ENCODE data around the gene FSTL3. TPM values are rescaled to one million over a fixed set of nuclear protein-coding genes. Genes with fewer than 3 reads are reported as not detected.

The FSTL3 gene
- total and polyA plus RNA-seq, 10 of the 15 experiments (the other 5 are each of a cell fraction or from before 2014, with no cell fraction given): 0.42 to 13.5 (median 3.6) TPM

DNA sequence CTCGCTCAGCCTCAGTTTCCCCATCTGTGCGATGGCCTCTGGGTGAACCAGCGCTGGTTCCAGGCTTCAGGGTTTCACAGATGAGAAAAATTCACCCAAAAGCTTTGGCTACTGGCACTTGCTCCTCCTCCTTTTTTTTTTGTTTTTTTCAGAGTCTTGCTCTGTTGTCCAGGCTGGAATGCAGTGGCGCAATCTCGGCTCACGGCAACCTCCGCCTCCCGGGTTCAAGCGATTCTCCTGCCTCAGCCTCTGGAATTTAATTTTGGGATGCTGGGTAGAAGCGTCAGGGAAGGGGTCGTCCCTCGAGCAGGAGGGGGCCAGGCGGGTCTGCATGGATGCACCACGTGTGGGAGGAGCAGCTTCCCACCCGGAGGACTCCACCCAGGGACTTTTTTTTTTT lies 12.0 kb downstream of the FSTL3 start:
- H3K27me3 ChIP-seq (replicated peaks in 1 of 2; ENCODE audit: control insufficient read depth in 2 of 2, insufficient read depth in 2 of 2, low read length in 1 of 2): no peaks in the 10 kb centered on the region
- no peak for FAIRE-seq
- H4K20me1 ChIP-seq (ENCODE audit: control insufficient read depth, insufficient read depth): no peaks in the 10 kb centered on the region
- DNase-seq (ENCODE audit: low read depth, low spot score): no peak
- BruUV-seq (replicated peaks): no TSS peak
- H3K4me2 ChIP-seq (ENCODE audit: control insufficient read depth, insufficient read depth): no peak overlapping the region
- intact Hi-C loops (cut with micrococcal nuclease; ENCODE audit: unreplicated experiment) (no loop called here), in situ Hi-C loops (cut with MboI) (no loop called here)
- no peak for ATAC-seq
- TF ChIP-seq RAD21 (IDR thresholded peaks at IDR 0.05; ENCODE audit: insufficient read depth, low read depth, low read length): no peak
- TF ChIP-seq EZH2 (IDR thresholded peaks at IDR 0.05; ENCODE audit: borderline replicate concordance, control insufficient read depth, low read depth, low read length): no peak
- no peak for TF ChIP-seq POLR2AphosphoS5 (IDR thresholded peaks at IDR 0.05; ENCODE audit: low read length)
- TF ChIP-seq, protein P1, sequence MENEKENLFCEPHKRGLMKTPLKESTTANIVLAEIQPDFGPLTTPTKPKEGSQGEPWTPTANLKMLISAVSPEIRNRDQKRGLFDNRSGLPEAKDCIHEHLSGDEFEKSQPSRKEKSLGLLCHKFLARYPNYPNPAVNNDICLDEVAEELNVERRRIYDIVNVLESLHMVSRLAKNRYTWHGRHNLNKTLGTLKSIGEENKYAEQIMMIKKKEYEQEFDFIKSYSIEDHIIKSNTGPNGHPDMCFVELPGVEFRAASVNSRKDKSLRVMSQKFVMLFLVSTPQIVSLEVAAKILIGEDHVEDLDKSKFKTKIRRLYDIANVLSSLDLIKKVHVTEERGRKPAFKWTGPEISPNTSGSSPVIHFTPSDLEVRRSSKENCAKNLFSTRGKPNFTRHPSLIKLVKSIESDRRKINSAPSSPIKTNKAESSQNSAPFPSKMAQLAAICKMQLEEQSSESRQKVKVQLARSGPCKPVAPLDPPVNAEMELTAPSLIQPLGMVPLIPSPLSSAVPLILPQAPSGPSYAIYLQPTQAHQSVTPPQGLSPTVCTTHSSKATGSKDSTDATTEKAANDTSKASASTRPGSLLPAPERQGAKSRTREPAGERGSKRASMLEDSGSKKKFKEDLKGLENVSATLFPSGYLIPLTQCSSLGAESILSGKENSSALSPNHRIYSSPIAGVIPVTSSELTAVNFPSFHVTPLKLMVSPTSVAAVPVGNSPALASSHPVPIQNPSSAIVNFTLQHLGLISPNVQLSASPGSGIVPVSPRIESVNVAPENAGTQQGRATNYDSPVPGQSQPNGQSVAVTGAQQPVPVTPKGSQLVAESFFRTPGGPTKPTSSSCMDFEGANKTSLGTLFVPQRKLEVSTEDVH (IDR thresholded peaks at IDR 0.05; ENCODE audit: low read depth, partially characterized antibody): no peak
- TF ChIP-seq ATF3 (IDR thresholded peaks at IDR 0.05; ENCODE audit: borderline replicate concordance, extremely low read depth, low read depth, low read length): no peak
- TF ChIP-seq FOXK2 (IDR thresholded peaks at IDR 0.05): no peak
- TF ChIP-seq NFXL1 (IDR thresholded peaks at IDR 0.05; ENCODE audit: borderline replicate concordance): no peak
- no peak for TF ChIP-seq TCF12 (IDR thresholded peaks at IDR 0.05; ENCODE audit: low read depth, low read length)
- TF ChIP-seq HCFC1 (IDR thresholded peaks at IDR 0.05; ENCODE audit: low read length): no peak
- no peak for TF ChIP-seq PAX5 (IDR thresholded peaks at IDR 0.05; ENCODE audit: borderline replicate concordance, low read depth, low read length)
- no peak for TF ChIP-seq SUZ12 (IDR thresholded peaks at IDR 0.05; ENCODE audit: unreplicated experiment)
- TF ChIP-seq, protein P2, sequence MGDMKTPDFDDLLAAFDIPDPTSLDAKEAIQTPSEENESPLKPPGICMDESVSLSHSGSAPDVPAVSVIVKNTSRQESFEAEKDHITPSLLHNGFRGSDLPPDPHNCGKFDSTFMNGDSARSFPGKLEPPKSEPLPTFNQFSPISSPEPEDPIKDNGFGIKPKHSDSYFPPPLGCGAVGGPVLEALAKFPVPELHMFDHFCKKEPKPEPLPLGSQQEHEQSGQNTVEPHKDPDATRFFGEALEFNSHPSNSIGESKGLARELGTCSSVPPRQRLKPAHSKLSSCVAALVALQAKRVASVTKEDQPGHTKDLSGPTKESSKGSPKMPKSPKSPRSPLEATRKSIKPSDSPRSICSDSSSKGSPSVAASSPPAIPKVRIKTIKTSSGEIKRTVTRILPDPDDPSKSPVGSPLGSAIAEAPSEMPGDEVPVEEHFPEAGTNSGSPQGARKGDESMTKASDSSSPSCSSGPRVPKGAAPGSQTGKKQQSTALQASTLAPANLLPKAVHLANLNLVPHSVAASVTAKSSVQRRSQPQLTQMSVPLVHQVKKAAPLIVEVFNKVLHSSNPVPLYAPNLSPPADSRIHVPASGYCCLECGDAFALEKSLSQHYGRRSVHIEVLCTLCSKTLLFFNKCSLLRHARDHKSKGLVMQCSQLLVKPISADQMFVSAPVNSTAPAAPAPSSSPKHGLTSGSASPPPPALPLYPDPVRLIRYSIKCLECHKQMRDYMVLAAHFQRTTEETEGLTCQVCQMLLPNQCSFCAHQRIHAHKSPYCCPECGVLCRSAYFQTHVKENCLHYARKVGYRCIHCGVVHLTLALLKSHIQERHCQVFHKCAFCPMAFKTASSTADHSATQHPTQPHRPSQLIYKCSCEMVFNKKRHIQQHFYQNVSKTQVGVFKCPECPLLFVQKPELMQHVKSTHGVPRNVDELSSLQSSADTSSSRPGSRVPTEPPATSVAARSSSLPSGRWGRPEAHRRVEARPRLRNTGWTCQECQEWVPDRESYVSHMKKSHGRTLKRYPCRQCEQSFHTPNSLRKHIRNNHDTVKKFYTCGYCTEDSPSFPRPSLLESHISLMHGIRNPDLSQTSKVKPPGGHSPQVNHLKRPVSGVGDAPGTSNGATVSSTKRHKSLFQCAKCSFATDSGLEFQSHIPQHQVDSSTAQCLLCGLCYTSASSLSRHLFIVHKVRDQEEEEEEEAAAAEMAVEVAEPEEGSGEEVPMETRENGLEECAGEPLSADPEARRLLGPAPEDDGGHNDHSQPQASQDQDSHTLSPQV (IDR thresholded peaks at IDR 0.05): no peak
- SMC1A ChIA-PET (ENCODE audit: uncharacterized antibody, unreplicated experiment): no interaction called here
- WGBS (ENCODE audit: insufficient coverage, insufficient replicate concordance, low lambda C conversion rate, missing lambda C conversion rate): 52% methylated on average over 11 of the region's 15 CpGs
- H3K79me2 ChIP-seq (ENCODE audit: control insufficient read depth, insufficient read depth, low read length): no peaks in the 10 kb centered on the region
- no peak overlapping the region for H3K27ac ChIP-seq (ENCODE audit: control insufficient read depth, insufficient read depth)
- no peak overlapping the region for H3K9ac ChIP-seq (ENCODE audit: control insufficient read depth, insufficient read depth, low read length)
- no peak overlapping the region for H2AFZ ChIP-seq (ENCODE audit: control insufficient read depth, low read depth, low read length)
- H3K9me3 ChIP-seq (replicated peaks; ENCODE audit: control insufficient read depth, insufficient read depth, low read length): no peaks in the 10 kb centered on the region
- POLR2A ChIA-PET: no interaction called here
- CTCF ChIA-PET: no interaction called here
- RAD21 ChIA-PET (ENCODE audit: unreplicated experiment): no interaction called here
- H3K4me1 ChIP-seq (ENCODE audit: control insufficient read depth, insufficient read depth, low read length): no peaks in the 10 kb centered on the region
- H3K36me3 ChIP-seq (ENCODE audit: control insufficient read depth in 2 of 2, insufficient read depth in 2 of 2, low read length in 1 of 2): no peaks in the 10 kb centered on the region
- no peak overlapping the region for H3K4me3 ChIP-seq

All from GM12878 (cell line).